H1 (cell line): Measurements from ENCODE around the gene ARHGEF28. TPM values are rescaled to one million over a fixed set of nuclear protein-coding genes. Genes with fewer than 3 reads are reported as not detected.

Experiments
- CTCF ChIA-PET: fragments of 300-600 bp; sonication (Branson Sonifier 250); formaldehyde crosslinking; loops from one replicate; lab custom pipeline; 2021; ENCODE audit not compliant: partially characterized antibody; lab: Charles Lee
- POLR2A ChIA-PET: fragments of 300-600 bp; sonication (Branson Sonifier 250); formaldehyde crosslinking; loops from one replicate; lab custom pipeline; 2021; ENCODE audit warnings: inconsistent platforms; ENCODE audit not compliant: partially characterized antibody; lab: Charles Lee
- DNase-seq, 2 experiments: peaks; one replicate each; pipeline versions ENCODE4 v3.0.0 to v3.0.0-alpha.2; 2010 to 2022; ENCODE audit warnings: low spot score in 2 of 2, low read depth in 1 of 2, mixed read lengths in 1 of 2
- FAIRE-seq: peaks from 2 replicates; lab custom pipeline; 2011; peaks lifted over from hg19 to GRCh38; lab: Jason Lieb, UNC
- H2AFZ ChIP-seq: 2 replicates; pipeline ENCODE4 v1.8.1; 2012; ENCODE audit warnings: low read length, inconsistent platforms
- H2AK5ac ChIP-seq: 2 replicates; pipeline ENCODE4 v1.6.1; 2013; ENCODE audit warnings: low read depth, low read length
- H2BK120ac ChIP-seq: replicated peaks from 2 replicates; pipeline ENCODE3; 2013; ENCODE audit warnings: low read depth, low read length, inconsistent platforms
- H2BK12ac ChIP-seq: 2 replicates; pipeline ENCODE4 v1.6.1; 2013; ENCODE audit warnings: low read depth, low read length
- H2BK15ac ChIP-seq: 2 replicates; pipeline ENCODE4 v1.6.1; 2013; ENCODE audit warnings: low read length
- H2BK20ac ChIP-seq: 2 replicates; pipeline ENCODE4 v1.6.1; 2013; ENCODE audit warnings: low read length
- H2BK5ac ChIP-seq: 2 replicates; pipeline ENCODE4 v1.6.1; 2013; ENCODE audit warnings: low read depth, low read length
- H3K14ac ChIP-seq: 2 replicates; pipeline ENCODE4 v1.6.1; 2013; ENCODE audit warnings: inconsistent platforms; ENCODE audit not compliant: insufficient read length
- H3K18ac ChIP-seq: 2 replicates; pipeline ENCODE4 v1.6.1; 2013; ENCODE audit warnings: low read length; ENCODE audit errors: extremely low read depth
- H3K23ac ChIP-seq: 2 replicates; pipeline ENCODE4 v1.6.1; 2013; ENCODE audit warnings: inconsistent platforms; ENCODE audit not compliant: insufficient read length
- H3K23me2 ChIP-seq: 2 replicates; pipeline ENCODE4 v1.6.1; 2013; ENCODE audit warnings: low read depth, low read length
- H3K27ac ChIP-seq: 2 replicates; pipeline ENCODE4 v1.6.1; 2011; ENCODE audit warnings: low read depth, low read length, inconsistent platforms
- H3K27me3 ChIP-seq, 4 experiments: replicated peaks in 1 of 4; 1 replicate in 1 of 4; 2 replicates in 3 of 4; pipeline versions ENCODE4 v1.6.1 to v1.8.1; 2011 to 2013; ENCODE audit warnings: low read length in 3 of 4, mild to moderate bottlenecking in 3 of 4, inconsistent platforms in 2 of 4, mixed read lengths in 2 of 4, moderate library complexity in 1 of 4; ENCODE audit not compliant: control insufficient read depth in 3 of 4, insufficient read depth in 3 of 4; ENCODE audit errors: extremely low read depth in 1 of 4
- H3K36me3 ChIP-seq, 4 experiments: 2 replicates each; pipeline versions ENCODE4 v1.6.1 to v1.8.1; 2011 to 2013; ENCODE audit warnings: mild to moderate bottlenecking in 4 of 4, low read length in 3 of 4, moderate library complexity in 2 of 4, control low read depth in 1 of 4, inconsistent platforms in 1 of 4; ENCODE audit not compliant: insufficient read depth in 4 of 4, control insufficient read depth in 2 of 4
- H3K4ac ChIP-seq: replicated peaks from 2 replicates; pipeline ENCODE3; 2013; ENCODE audit warnings: low read length, low read depth, mixed read lengths, inconsistent platforms; ENCODE audit not compliant: insufficient read length
- H3K4me1 ChIP-seq, 4 experiments: replicated peaks in 1 of 4; 1 replicate in 1 of 4; 2 replicates in 3 of 4; pipeline versions ENCODE4 v1.6.1 to v1.8.1; 2011 to 2013; ENCODE audit warnings: low read length in 3 of 4, inconsistent platforms in 2 of 4, mixed read lengths in 1 of 4; ENCODE audit not compliant: insufficient read depth in 4 of 4, control insufficient read depth in 3 of 4
- H3K4me2 ChIP-seq, 2 experiments: 2 replicates each; pipeline versions ENCODE4 v1.6.1 to v1.8.1; 2011 to 2013; ENCODE audit warnings: low read depth in 2 of 2, low read length in 2 of 2, control low read depth in 1 of 2, inconsistent platforms in 1 of 2, mild to moderate bottlenecking in 1 of 2; ENCODE audit not compliant: insufficient read depth in 1 of 2
- H3K4me3 ChIP-seq, 4 experiments: fragments of 200-600, 300-600 bp in 1 of 4; sonication (generic), shearing (Covaris generic), sonication (Bioruptor Twin) in 1 of 4; 2 replicates each; pipeline versions ENCODE4 v1.5.1 to v1.8.1; 2011 to 2016; ENCODE audit warnings: low read length in 4 of 4, low read depth in 3 of 4, control low read depth in 2 of 4, inconsistent platforms in 2 of 4, mild to moderate bottlenecking in 2 of 4, mixed read lengths in 1 of 4, moderate library complexity in 1 of 4; ENCODE audit not compliant: insufficient read depth in 2 of 4; ENCODE audit errors: extremely low read depth in 1 of 4
- H3K56ac ChIP-seq: replicated peaks from 2 replicates; pipeline ENCODE3; 2013; ENCODE audit warnings: low read depth, mild to moderate bottlenecking, mixed read lengths, low read length, inconsistent platforms; ENCODE audit not compliant: insufficient read length
- H3K79me1 ChIP-seq: 2 replicates; pipeline ENCODE4 v1.6.1; 2013; ENCODE audit warnings: low read depth, low read length, control low read depth
- H3K79me2 ChIP-seq, 2 experiments: 2 replicates each; pipeline versions ENCODE4 v1.6.1 to v1.8.1; 2012 to 2013; ENCODE audit warnings: low read length in 2 of 2, mild to moderate bottlenecking in 2 of 2, inconsistent platforms in 1 of 2; ENCODE audit not compliant: insufficient read depth in 2 of 2, control insufficient read depth in 1 of 2
- H3K9ac ChIP-seq, 4 experiments: replicated peaks in 1 of 4; 1 replicate in 1 of 4; 2 replicates in 3 of 4; pipeline versions ENCODE4 v1.6.1 to v1.8.1; 2011 to 2013; ENCODE audit warnings: low read depth in 3 of 4, low read length in 3 of 4, control low read depth in 2 of 4, mild to moderate bottlenecking in 2 of 4, moderate library complexity in 2 of 4, inconsistent platforms in 1 of 4; ENCODE audit errors: extremely low read depth in 1 of 4
- H3K9me3 ChIP-seq, 2 experiments: 2 replicates each; pipeline versions ENCODE4 v1.6.1 to v1.8.1; 2012 to 2013; ENCODE audit warnings: mild to moderate bottlenecking in 2 of 2, moderate library complexity in 2 of 2, control low read depth in 1 of 2, inconsistent platforms in 1 of 2, low read depth in 1 of 2, low read length in 1 of 2, mixed read lengths in 1 of 2; ENCODE audit not compliant: insufficient read depth in 2 of 2
- H4K20me1 ChIP-seq, 2 experiments: replicated peaks in 1 of 2; 2 replicates each; pipeline versions ENCODE3 to v1.8.1; 2011 to 2013; ENCODE audit warnings: inconsistent platforms in 2 of 2, low read length in 2 of 2, mild to moderate bottlenecking in 1 of 2; ENCODE audit not compliant: insufficient read depth in 2 of 2, control insufficient read depth in 1 of 2
- H4K5ac ChIP-seq: 2 replicates; pipeline ENCODE4 v1.6.1; 2013; ENCODE audit warnings: low read length, low read depth, mixed read lengths, inconsistent platforms; ENCODE audit not compliant: insufficient read length
- H4K8ac ChIP-seq: 2 replicates; pipeline ENCODE4 v1.8.0; 2013; ENCODE audit warnings: mild to moderate bottlenecking, moderate library complexity, low read length, inconsistent platforms; ENCODE audit not compliant: insufficient read depth; ENCODE audit errors: extremely low read depth
- H4K91ac ChIP-seq: replicated peaks from 2 replicates; pipeline ENCODE3; 2013; ENCODE audit warnings: low read length, mixed read lengths, inconsistent platforms; ENCODE audit not compliant: insufficient read length
- ASH2L ChIP-seq: fragments of 200-600, 300-600 bp; sonication (generic); IDR thresholded peaks from one replicate; pipeline ENCODE4 v1.7.1; 2017; ENCODE audit warnings: low read length
- KDM4A ChIP-seq: IDR thresholded peaks from one replicate; pipeline ENCODE4 v1.7.1; 2012; ENCODE audit warnings: low read depth, mild to moderate bottlenecking, moderate library complexity, low read length, inconsistent platforms; ENCODE audit not compliant: severe bottlenecking
- KDM5A ChIP-seq: fragments of 200-600 bp; IDR thresholded peaks from 2 replicates; pipeline ENCODE4 v1.7.1; 2012; ENCODE audit warnings: mild to moderate bottlenecking, low read length, inconsistent platforms, mixed read lengths
- WGBS, 2 experiments: shearing (Covaris generic) in 1 of 2; methylation state at CpG; one replicate each; pipeline versions ENCODE4 v1.1.6 to v1.1.7; 2013 to 2015; ENCODE audit warnings: low lambda C conversion rate in 2 of 2, mixed read lengths in 2 of 2, inconsistent platforms in 1 of 2, low coverage in 1 of 2, missing lambda C conversion rate in 1 of 2; ENCODE audit not compliant: insufficient replicate concordance in 2 of 2, insufficient coverage in 1 of 2, insufficient read length in 1 of 2; ENCODE audit errors: extremely low coverage in 1 of 2, missing lambda C conversion rate in 1 of 2; 5-methylcytosine and 5-hydroxymethylcytosine counted together
- long read RNA-seq, 2 experiments: library from RNA in 1 of 2; library from capped mRNA in 1 of 2; stranded (forward); transcript quantifications; one replicate each; pipeline ENCODE4 v2.0.0, GENCODE V29; 2021; ENCODE audit warnings: inconsistent platforms in 1 of 2
- polyA minus RNA-seq, 3 experiments: library from RNA; depleted of rRNA, polyadenylated mRNA; stranded (reverse); fragments of >200 nt; gene quantifications; 1 replicate in 2 of 3; 2 replicates in 1 of 3; pipeline ENCODE4 v1.2.3, GENCODE V29; 2011
- polyA plus RNA-seq, 7 experiments: library from polyadenylated mRNA; depleted of rRNA in 3 of 7; stranded (reverse) in 5 of 7; unstranded in 2 of 7; fragments of >200 nt in 5 of 7; fragments of 200-250 nt in 2 of 7; gene quantifications; 1 replicate in 5 of 7; 2 replicates in 1 of 7; 4 replicates in 1 of 7; pipeline versions ENCODE4 v1.2.1 to v1.2.3, GENCODE V29; 2011 to 2013; ENCODE audit warnings: missing spikeins in 2 of 7, mixed read lengths in 2 of 7
- total RNA-seq: library from RNA; stranded (reverse); fragmentation: NEBNext Ultra II Directional; extraction: Animal tissue kit (Norgen Biotek cat#: 25700); gene quantifications from 2 replicates; pipeline ENCODE4 v1.2.1, GENCODE V29; 2021

The ARHGEF28 gene, protein sequence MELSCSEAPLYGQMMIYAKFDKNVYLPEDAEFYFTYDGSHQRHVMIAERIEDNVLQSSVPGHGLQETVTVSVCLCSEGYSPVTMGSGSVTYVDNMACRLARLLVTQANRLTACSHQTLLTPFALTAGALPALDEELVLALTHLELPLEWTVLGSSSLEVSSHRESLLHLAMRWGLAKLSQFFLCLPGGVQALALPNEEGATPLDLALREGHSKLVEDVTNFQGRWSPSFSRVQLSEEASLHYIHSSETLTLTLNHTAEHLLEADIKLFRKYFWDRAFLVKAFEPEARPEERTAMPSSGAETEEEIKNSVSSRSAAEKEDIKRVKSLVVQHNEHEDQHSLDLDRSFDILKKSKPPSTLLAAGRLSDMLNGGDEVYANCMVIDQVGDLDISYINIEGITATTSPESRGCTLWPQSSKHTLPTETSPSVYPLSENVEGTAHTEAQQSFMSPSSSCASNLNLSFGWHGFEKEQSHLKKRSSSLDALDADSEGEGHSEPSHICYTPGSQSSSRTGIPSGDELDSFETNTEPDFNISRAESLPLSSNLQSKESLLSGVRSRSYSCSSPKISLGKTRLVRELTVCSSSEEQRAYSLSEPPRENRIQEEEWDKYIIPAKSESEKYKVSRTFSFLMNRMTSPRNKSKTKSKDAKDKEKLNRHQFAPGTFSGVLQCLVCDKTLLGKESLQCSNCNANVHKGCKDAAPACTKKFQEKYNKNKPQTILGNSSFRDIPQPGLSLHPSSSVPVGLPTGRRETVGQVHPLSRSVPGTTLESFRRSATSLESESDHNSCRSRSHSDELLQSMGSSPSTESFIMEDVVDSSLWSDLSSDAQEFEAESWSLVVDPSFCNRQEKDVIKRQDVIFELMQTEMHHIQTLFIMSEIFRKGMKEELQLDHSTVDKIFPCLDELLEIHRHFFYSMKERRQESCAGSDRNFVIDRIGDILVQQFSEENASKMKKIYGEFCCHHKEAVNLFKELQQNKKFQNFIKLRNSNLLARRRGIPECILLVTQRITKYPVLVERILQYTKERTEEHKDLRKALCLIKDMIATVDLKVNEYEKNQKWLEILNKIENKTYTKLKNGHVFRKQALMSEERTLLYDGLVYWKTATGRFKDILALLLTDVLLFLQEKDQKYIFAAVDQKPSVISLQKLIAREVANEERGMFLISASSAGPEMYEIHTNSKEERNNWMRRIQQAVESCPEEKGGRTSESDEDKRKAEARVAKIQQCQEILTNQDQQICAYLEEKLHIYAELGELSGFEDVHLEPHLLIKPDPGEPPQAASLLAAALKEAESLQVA (N-terminal part only)
- total RNA-seq, result 0.77 and 1.0 TPM in 2 replicates
- polyA plus RNA-seq (2011; rRNA removed), result 0.31 and 0.33 TPM in 2 replicates
- 0.50 TPM for polyA plus RNA-seq (2011; cell fraction: cytosol; rRNA removed)
- 0.71 TPM for polyA plus RNA-seq (2011; cell fraction: nucleus; rRNA removed)
- polyA plus RNA-seq (2012, experiment 1 of 2), result 0.47 to 1.1 TPM (median 0.70 TPM) in 4 replicates
- polyA plus RNA-seq (2012, experiment 2 of 2), result 0.05 TPM
- 0.30 TPM for polyA plus RNA-seq (2013, experiment 1 of 2)
- 0.40 TPM for polyA plus RNA-seq (2013, experiment 2 of 2)
- polyA minus RNA-seq (2011; rRNA and poly(A)+ RNA removed), result 1.9 and 2.0 TPM in 2 replicates
- polyA minus RNA-seq (2011; cell fraction: cytosol; rRNA and poly(A)+ RNA removed), result 3.9 TPM
- polyA minus RNA-seq (2011; cell fraction: nucleus; rRNA and poly(A)+ RNA removed), result 3.3 TPM
- long read RNA-seq, experiment 1, result 0 reads
- long read RNA-seq, experiment 2, result 0 reads

- no peak within 1 kb of the TSS for H2BK120ac ChIP-seq
- no peaks in the 10 kb centered on the region for H3K79me2 ChIP-seq
- DNase-seq (peak in 1 of 2 experiments; percentile 72), FAIRE-seq (no peak)
- H3K36me3 ChIP-seq, result no peaks in the 10 kb centered on the region
- H3K4me2 ChIP-seq, result peak within 1 kb of the TSS; percentile 82 to 85
- ChIA-PET POLR2A (no interaction called here), CTCF (interaction anchor here (0.9 to 1.3 kb wide), 2 partner anchors 13 to 29 kb away, joined by 3 read pairs; no protein-coding TSS in a partner anchor)
- H2BK12ac ChIP-seq, result peak within 1 kb of the TSS; percentile 88
- H4K8ac ChIP-seq, result peak within 1 kb of the TSS; percentile 51
- no peak within 1 kb of the TSS for H3K23ac ChIP-seq
- no peak within 1 kb of the TSS for H4K91ac ChIP-seq
- no peak within 1 kb of the TSS for H2BK20ac ChIP-seq
- H3K4me1 ChIP-seq, result peaks cover 0 to 11% (median 1%) of the 10 kb centered on the region in 4 experiments; a peak in 2 of 7 replicates
- no peak within 1 kb of the TSS for H3K14ac ChIP-seq
- peak within 1 kb of the TSS; percentile 91 for H2AFZ ChIP-seq
- no peak within 1 kb of the TSS for H3K4ac ChIP-seq
- H3K9me3 ChIP-seq, result no peaks in the 10 kb centered on the region
- H3K4me3 ChIP-seq, result peak within 1 kb of the TSS; percentile 37 to 79 (median 54)
- no peaks in the 10 kb centered on the region for H3K79me1 ChIP-seq
- peaks cover 6% of the 10 kb centered on the region; the same call in 1 of the 2 replicates for H3K23me2 ChIP-seq
- H2BK5ac ChIP-seq, result no peak within 1 kb of the TSS
- peaks cover 8 to 20% (median 14%) of the 10 kb centered on the region in 4 experiments for H3K27me3 ChIP-seq
- no peak within 1 kb of the TSS for H2BK15ac ChIP-seq
- H3K27ac ChIP-seq, result no peak within 1 kb of the TSS
- 4% methylated on average over 39 of the region's 92 CpGs; no CpG with 5 or more reads in 1 of the 2 experiments for WGBS, 2 experiments
- peak within 1 kb of the TSS; percentile 72; the same call in 1 of the 2 replicates for H3K18ac ChIP-seq
- no peak within 1 kb of the TSS for H2AK5ac ChIP-seq
- H3K9ac ChIP-seq, result no peak within 1 kb of the TSS; a peak in 1 of 7 replicates
- H3K56ac ChIP-seq, result no peak within 1 kb of the TSS
- no peak within 1 kb of the TSS for H4K5ac ChIP-seq
- H4K20me1 ChIP-seq, result no peaks in the 10 kb centered on the region
- TF ChIP-seq KDM5A, result no peak
- TF ChIP-seq ASH2L, result peak; percentile 49
- peak; percentile 89 for TF ChIP-seq KDM4A
Observed at GRCh38 chr5:73625944-73626811, at the start of gene ARHGEF28. Gene ARHGEF28 (plus strand): TSS chr5:73626196. CDS start chr5:73684852, 58,656 bp downstream.
